Body of pancreas (tissue), 4 donors: ENCODE results near the gene ABCC3. TPM values are rescaled to one million over a fixed set of nuclear protein-coding genes. Genes with fewer than 3 reads are reported as not detected.
"Not testable (repeated sequence)": the region's sequence is repeated elsewhere in the genome, so short reads cannot be mapped to it uniquely, and the experiment has no call there.

Experiments used
- ATAC-seq: fragments of 150-250 bp; one replicate; pipeline ENCODE4 v1.9.1; 2016
- DNase-seq, 4 donors: peaks; one replicate each; pipeline ENCODE4 v3.0.0-alpha.2; 2019
- H3K27ac ChIP-seq, 4 donors: fragments of 200-600 bp; sonication (generic); 1 replicate in 3 of 4; 2 replicates in 1 of 4; pipeline versions ENCODE4 v1.5.1 to v1.6.1; 2016 to 2019; ENCODE audit warnings: mild to moderate bottlenecking in 1 of 4, mixed read lengths in 1 of 4, moderate library complexity in 1 of 4
- H3K27me3 ChIP-seq, 2 donors: fragments of 200-600 bp; sonication (generic); one replicate each; pipeline ENCODE4 v1.6.0; 2016; ENCODE audit warnings: mild to moderate bottlenecking in 1 of 2
- H3K36me3 ChIP-seq, 2 donors: fragments of 200-600 bp; sonication (generic); replicated peaks in 1 of 2; 2 replicates each; pipeline ENCODE4 v1.5.1; 2016; ENCODE audit warnings: low read depth in 2 of 2; ENCODE audit not compliant: insufficient read depth in 1 of 2
- H3K4me1 ChIP-seq: fragments of 200-600 bp; sonication (generic); one replicate; pipeline ENCODE4 v1.6.0; 2016
- H3K4me3 ChIP-seq, 2 donors: fragments of 200-600 bp; sonication (generic); 1 replicate in 1 of 2; 2 replicates in 1 of 2; pipeline ENCODE4 v1.5.1; 2016 to 2019
- H3K9me3 ChIP-seq, 3 donors: fragments of 200-600 bp; sonication (generic); 1 replicate in 2 of 3; 2 replicates in 1 of 3; pipeline ENCODE4 v1.5.1; 2016
- POLR2A ChIP-seq, 3 donors: fragments of 450-650 bp; IDR thresholded peaks; one replicate each; pipeline ENCODE4 v1.6.1; 2016; ENCODE audit warnings: antibody characterized with exemption in 3 of 3, mild to moderate bottlenecking in 2 of 3
- WGBS, 2 donors: methylation state at CpG; one replicate each; pipeline ENCODE4 v1.1.5; 2017; 5-methylcytosine and 5-hydroxymethylcytosine counted together
- intact Hi-C: fragments of 100-400 bp; cut with DNase I; formaldehyde crosslinking; loops from one replicate; pipeline ENCODE4 v1.15.1; 2023
- total RNA-seq, 2 donors: library from RNA; depleted of rRNA; stranded (reverse); fragments of >200 nt; gene quantifications; one replicate each; pipeline ENCODE4 v1.1.0, GENCODE V29; 2016
- TF ChIP-seq, protein P1 (sequence below), 7 experiments: fragments of 450-650 bp in 4 of 7; fragments of 200-600 bp in 3 of 7; sonication (generic) in 3 of 7; IDR thresholded peaks; one replicate each; pipeline ENCODE4 v1.5.1; 2016 to 2019; ENCODE audit warnings: antibody characterized with exemption in 7 of 7

Gene ABCC3
- total RNA-seq, 2 donors from 2014 or later: 130 to 163 TPM

DNA sequence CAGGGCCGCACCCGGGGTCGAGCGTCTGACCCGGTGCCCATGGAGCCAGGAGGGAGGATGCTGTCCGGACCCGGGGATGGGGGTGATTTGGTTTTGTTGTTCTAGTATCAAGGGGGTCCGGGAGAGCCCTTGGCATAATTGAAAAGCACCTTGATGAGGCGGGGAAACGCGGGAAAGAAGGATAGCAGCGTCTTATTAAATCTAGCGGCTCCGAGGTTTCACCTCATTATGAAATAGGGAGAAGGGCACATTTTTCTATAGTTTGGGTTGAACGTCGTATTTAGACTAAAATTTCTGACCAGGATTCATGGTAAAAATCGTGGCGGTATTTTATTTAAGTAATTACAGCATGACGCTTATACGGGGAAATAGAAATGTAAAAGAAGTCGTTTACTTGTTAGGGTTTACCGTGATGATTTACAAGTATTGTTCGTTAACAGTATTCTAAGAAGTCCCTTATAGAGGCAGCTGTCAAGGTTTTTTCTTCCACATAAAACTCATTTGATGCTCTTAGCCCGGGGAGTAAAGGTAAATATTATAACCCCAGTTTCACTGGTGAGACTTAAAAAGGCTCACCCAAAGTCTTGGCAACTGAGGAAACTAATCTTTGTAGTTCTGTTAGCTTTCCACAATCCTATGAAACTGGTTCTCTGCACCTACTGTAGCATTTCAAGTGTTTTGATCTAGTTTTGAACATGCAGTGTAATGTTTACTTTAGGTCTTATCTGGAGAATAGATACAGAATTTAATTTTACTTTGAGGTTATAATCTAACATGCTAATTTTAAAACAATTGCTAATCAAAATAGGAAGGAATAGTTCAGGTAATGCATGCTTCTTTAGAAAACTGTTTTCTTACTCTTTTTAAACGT, 85.5 kb downstream of the ABCC3 start:
- Histone ChIP-seq H3K4me1 (peaks cover 44% of the 10 kb centered on the region), H3K4me3 (peak overlapping the region; percentile 63), H3K27me3 (no peaks in the 10 kb centered on the region), H3K36me3 (no peaks in the 10 kb centered on the region), H3K27ac (peak overlapping the region; percentile 98 to 99 (median 98)), H3K9me3 (no peaks in the 10 kb centered on the region)
- WGBS, 2 donors: 1% methylated on average over 25 of the region's 25 CpGs
- TF ChIP-seq POLR2A (IDR thresholded peaks at IDR 0.05): peak in 1 of 3 donors; percentile 15
- TF ChIP-seq, protein P1, sequence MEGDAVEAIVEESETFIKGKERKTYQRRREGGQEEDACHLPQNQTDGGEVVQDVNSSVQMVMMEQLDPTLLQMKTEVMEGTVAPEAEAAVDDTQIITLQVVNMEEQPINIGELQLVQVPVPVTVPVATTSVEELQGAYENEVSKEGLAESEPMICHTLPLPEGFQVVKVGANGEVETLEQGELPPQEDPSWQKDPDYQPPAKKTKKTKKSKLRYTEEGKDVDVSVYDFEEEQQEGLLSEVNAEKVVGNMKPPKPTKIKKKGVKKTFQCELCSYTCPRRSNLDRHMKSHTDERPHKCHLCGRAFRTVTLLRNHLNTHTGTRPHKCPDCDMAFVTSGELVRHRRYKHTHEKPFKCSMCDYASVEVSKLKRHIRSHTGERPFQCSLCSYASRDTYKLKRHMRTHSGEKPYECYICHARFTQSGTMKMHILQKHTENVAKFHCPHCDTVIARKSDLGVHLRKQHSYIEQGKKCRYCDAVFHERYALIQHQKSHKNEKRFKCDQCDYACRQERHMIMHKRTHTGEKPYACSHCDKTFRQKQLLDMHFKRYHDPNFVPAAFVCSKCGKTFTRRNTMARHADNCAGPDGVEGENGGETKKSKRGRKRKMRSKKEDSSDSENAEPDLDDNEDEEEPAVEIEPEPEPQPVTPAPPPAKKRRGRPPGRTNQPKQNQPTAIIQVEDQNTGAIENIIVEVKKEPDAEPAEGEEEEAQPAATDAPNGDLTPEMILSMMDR (IDR thresholded peaks at IDR 0.05): no peak
- no peak for ATAC-seq
- DNase-seq: no peak
- intact Hi-C loops: no loop called here

DNA sequence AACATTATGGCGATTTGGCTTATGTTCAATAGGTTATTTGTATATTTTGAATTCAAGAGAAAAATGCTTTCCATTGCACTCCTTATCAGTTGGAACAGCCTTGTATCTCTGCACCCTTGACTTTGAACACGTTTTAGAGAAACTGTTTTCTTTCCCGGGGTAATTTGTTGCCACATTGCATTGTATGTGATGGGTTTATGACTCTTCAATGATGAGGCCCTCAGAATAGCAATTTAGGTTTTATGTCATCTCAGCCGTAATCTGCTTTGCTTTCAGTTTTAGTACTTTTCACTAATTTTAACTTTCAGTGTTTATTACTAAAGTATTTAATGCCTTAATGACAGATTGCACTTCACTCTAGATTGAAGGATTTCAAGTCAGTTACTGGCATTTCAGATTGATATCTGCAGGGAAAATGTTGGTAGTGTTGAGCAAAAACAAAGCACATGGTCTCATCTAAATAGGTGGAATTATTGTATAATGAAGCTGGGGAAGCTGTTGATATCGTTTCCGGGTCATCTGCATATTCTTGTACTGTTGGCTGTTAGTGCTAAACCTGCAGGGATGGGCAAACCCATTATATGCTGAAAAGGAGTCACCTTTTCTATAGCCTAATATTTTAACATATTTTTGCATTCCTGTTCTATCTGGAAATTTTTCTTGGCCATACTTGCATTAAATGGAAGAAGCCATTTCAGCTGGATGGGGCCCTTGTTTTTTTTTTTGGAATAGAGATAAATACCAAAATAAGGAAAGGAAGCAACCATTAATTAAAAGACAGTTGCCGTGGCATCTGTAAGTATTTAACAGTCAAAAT, 86.7 kb downstream of the ABCC3 start:
- ATAC-seq: no peak
- Histone ChIP-seq H3K4me1 (peaks cover 56% of the 10 kb centered on the region), H3K9me3 (no peaks in the 10 kb centered on the region)

DNA sequence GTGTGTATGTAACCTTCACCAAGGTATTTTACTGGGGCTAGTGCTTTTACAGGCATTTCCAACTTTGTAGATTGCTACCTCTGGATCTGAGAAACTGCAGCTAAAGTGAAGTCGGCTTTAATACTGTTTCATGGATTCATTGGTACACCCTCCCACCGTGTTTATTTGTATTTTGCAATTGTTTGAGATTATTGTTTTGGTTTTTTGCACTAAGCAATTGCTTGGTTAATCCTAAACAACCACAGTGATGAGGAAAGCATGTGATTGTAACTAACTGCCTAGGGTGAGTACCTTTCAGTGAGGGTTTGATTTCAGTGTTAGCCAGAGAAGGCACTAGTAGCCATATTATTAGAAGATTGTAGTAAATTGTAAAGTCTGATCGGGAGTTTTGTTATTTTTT, 88.1 kb downstream of the ABCC3 start:
- WGBS, 2 donors: 10 to 24% methylated on average over 3 of the region's 3 CpGs
- TF ChIP-seq, protein P1 (IDR thresholded peaks at IDR 0.05): no peak
- TF ChIP-seq POLR2A (IDR thresholded peaks at IDR 0.05): no peak
- H3K27me3 ChIP-seq: no peaks in the 10 kb centered on the region
- peaks cover 69% of the 10 kb centered on the region for H3K4me1 ChIP-seq
- ATAC-seq (no peak), DNase-seq (no peak)
- peak overlapping the region in 1 of 4 donors; percentile 40 for H3K27ac ChIP-seq
- no peak overlapping the region for H3K4me3 ChIP-seq
- no peaks in the 10 kb centered on the region for H3K36me3 ChIP-seq
- intact Hi-C loops: no loop called here
- H3K9me3 ChIP-seq: no peaks in the 10 kb centered on the region

More for the DNA sequence above, 86.7 kb downstream of the ABCC3 start:
- 3 to 4% methylated on average over 7 of the region's 7 CpGs for WGBS, 2 donors
- no peak for DNase-seq
- Histone ChIP-seq H3K4me3 (peak overlapping the region in 1 of 2 donors; percentile 63), H3K36me3 (no peaks in the 10 kb centered on the region), H3K27me3 (no peaks in the 10 kb centered on the region), H3K27ac (peak overlapping the region in 3 of 4 donors; percentile 98 to 99 (median 99))
- intact Hi-C loops: no loop called here
- no peak for TF ChIP-seq POLR2A (IDR thresholded peaks at IDR 0.05)
- TF ChIP-seq, protein P1 (IDR thresholded peaks at IDR 0.05): no peak

- intact Hi-C loops, H3K27me3 ChIP-seq, H3K4me3 ChIP-seq, ATAC-seq, H3K27ac ChIP-seq, DNase-seq, H3K9me3 ChIP-seq, H3K36me3 ChIP-seq: not testable (repeated sequence)
- 88 to 89% methylated on average over 6 of the region's 6 CpGs for WGBS, 2 donors
- H3K4me1 ChIP-seq: peaks cover 78% of the 10 kb centered on the region
Measured at GRCh38 chr17:50724622-50725021, 89.9 kb downstream of the ABCC3 start.
